Limb (tissue), 2 donors: ENCODE results near the gene PRKCB.

ENCODE experiments used
- DNase-seq, 2 donors: peaks; one replicate each; pipeline ENCODE4 v3.0.0-alpha.2; 2016; ENCODE audit errors: extremely low spot score in 2 of 2

The PRKCB gene

DNA sequence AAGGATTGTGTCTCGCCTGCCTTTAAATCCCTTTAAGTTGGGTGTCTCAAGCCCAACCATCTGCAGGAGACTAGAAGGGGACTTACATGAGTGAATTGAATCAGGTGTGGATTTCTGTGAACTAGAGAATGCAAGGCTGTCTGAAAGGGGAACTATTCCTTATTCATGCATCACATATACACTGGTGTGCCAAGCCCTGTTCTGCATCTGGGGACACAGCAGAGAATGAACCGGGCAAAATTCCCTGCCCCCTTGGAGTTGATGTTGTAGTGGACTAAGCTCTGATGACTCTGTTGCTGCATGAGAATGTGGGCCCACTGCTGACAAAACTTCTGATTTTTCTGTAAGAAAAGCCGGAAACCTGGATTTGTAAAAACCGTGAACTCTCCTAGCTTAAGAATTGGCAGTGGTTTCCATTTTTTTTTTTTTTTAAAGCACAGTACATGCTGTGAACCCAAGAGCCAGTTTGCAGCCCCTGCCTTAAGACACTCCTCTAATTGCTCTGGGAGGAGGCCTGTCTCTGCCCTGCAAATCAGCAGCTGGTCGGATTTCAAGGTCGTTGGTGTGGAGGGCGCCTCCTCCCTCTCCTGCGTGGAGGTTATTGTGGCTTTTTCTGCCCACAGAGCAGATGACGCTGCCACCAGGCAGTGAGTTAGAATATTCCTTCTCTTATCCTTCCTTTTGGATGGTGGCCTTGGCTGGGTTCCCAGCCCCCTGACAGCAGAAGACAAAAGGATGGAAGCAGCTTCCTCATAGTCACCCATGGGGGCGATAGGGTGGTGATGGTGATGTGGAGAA lies 131.0 kb downstream of the PRKCB start:
- peak in 1 of 2 donors; percentile 39 for DNase-seq

GRCh38 chr16:23967775-23968174 lies 132.0 kb downstream of the PRKCB start:
- DNase-seq, result no peak

DNA sequence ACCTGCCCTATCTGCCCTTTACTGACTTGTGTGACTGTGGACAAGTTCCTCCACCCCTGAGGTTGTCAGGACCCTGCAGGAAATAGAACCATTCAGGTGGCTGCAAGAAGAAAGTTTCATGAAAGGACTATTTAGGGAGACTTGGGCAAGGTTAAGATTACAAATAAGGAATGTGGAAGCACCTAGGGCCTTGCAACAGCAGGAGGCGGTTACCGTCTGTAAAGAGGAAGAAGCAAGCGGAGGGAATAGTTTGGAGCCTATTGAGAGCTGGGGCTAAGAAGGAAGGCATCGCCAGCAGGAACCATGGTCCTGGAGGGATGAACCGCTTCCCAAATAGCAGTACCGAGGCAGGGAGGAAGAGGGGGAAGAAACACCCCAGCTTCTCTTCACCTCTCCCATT lies 132.4 kb downstream of the PRKCB start:
- no peak for DNase-seq

- DNase-seq, result no peak
Measured at GRCh38 chr16:23969468-23970297, 133.9 kb downstream of the PRKCB start.

GRCh38 chr16:23974223-23974622 lies 138.4 kb downstream of the PRKCB start:
- DNase-seq, result no peak

DNA sequence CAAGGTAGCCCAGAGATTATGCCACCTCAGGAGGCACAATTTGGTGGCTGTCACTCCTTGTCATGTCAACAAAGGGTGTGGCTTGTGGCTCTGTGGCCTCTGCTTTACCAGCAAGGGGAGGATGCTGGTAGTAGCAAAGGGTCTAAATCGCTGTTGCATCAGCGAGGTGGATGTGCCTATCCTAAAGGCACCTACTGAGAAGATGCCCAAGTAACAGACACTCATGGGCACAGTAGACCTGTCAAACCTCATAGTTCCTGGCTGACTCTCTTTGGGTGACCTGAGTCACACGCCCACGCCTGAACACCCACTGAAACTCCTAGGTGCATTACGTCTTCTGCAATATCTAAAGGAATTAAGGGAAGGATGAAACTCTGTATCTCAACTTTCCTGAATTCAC lies 139.5 kb downstream of the PRKCB start:
- no peak for DNase-seq

GRCh38 chr16:23976091-23976490 lies 140.3 kb downstream of the PRKCB start:
- DNase-seq, result no peak

- no peak for DNase-seq
Measured at GRCh38 chr16:23976524-23976923, 140.7 kb downstream of the PRKCB start.

- DNase-seq, result no peak
Measured at GRCh38 chr16:23979441-23979840, 143.7 kb downstream of the PRKCB start.

DNA sequence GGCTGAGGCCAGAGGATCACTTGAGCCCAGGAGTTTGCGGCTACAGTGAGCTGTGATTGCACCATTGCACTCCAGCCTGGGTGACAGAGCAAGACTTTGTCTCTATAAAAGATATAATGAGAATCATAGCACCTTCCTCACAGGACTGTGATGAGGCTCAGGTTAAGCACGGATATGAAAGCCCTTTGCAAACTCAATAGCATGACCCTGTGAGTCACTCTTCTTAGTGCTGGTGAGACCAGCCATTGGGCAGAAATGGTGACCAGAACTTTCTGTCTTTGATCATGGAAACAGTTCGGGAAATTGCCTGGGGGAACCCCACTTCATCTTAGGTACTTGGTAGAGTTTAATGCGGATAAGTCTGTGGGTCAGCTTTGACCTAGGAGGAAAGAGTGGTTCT lies 144.2 kb downstream of the PRKCB start:
- no peak for DNase-seq

DNA sequence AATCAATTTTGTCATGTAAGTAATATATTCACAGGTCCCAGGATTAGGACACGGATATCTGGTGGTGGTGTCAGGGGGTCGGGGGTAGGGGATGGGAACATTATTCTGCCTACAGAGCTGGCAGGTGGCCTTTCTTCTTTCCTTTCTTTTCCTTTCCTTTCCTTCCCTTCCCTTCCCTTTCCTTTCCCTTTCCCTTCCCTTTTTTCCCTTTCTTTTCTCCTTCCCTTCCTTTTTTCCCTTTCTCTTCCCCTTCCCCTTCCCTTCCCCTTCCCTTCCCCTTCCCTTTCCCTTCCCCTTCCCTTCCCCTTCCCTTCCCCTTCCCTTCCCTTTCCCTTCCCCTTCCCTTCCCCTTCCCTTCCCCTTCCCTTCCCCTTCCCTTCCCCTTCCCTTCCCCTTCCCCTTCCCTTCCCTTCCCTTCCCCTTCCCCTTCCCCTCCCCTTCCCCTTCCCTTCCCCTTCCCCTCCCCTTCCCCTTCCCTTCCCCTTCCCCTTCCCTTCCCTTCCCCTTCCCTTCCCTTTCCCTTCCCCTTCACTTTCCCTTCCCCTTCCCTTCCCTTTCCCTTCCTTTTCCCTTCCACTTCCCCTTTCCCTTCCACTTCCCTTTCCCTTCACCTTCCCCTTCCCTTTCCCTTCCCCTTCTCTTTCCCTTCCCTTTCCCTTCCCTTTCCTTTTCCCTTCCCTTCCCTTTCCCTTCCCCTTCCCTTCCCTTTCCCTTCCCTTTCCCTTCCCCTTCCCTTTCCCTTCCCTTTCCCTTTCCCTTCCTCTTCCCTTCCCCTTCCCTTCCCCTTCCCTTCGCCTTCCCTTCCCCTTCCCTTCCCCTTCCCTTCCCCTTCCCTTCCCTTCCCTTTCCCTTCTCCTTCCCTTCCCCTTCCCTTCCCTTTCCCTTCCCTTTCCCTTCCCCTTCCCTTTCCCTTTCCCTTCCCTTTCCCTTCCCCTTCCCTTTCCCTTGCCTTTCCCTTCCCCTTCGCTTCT lies 145.9 kb downstream of the PRKCB start:
- DNase-seq, result no peak

- no peak for DNase-seq
Measured at GRCh38 chr16:23986455-23986854, 150.7 kb downstream of the PRKCB start.

- DNase-seq, result no peak
Measured at GRCh38 chr16:23987443-23987842, 151.7 kb downstream of the PRKCB start.

- no peak for DNase-seq
Measured at GRCh38 chr16:23990507-23990906, 154.7 kb downstream of the PRKCB start.

DNA sequence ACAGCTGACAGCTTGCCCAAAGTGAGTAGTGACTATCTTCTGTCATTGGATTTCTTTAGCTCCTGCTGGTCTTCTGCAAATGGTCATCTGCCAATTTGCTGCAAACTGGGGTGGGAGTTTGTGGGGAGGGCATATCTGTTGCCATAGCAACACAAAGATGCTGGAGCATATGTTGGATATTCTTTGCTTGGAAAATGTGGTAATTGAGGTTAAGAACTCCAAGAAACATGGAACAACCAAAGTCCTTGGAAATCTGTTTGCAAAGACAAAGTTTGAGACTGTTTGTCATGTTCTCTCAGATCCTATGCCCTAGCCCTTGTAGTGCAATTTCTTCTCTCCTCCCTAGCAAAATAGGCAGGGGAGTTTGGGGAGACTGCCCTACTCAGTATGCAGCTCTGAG lies 155.3 kb downstream of the PRKCB start:
- no peak for DNase-seq

GRCh38 chr16:23994615-23995014 lies 158.8 kb downstream of the PRKCB start:
- DNase-seq, result no peak

DNA sequence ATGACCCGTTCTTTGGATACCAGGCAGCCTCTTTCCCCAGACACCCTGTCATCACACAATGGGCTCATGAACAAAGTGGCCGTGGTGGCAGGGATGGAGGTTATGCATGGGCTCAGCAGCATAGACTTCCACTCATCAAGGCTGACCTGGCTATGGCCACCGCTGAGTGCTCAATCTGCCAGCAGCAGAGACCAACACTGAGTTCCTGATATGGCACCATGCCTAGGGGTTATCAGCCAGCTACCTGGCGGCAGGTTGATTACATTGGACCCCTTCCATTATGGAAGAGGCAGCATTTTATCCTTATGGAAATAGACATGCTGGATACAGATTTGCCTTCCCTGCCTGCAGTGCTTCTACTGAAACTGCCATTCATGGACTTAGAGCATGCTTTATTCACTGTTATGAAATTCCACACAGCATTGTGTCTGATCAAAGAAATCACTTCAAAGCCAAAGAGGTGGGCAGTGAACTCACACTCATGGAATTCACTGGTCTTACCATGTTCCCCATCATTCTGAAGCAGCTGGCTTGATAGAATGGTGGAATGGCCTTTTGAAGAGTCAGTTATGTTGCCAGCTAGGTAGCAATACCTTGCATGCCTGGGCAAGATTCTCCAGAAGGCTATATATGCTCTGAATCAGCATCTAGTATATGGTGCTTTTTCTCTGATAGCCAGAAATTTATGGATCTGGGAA lies 160.6 kb downstream of the PRKCB start:
- DNase-seq, result no peak

- DNase-seq, result no peak
Measured at GRCh38 chr16:23998771-23999170, 163.0 kb downstream of the PRKCB start.

GRCh38 chr16:23999663-24000062 lies 163.9 kb downstream of the PRKCB start:
- no peak for DNase-seq

DNA sequence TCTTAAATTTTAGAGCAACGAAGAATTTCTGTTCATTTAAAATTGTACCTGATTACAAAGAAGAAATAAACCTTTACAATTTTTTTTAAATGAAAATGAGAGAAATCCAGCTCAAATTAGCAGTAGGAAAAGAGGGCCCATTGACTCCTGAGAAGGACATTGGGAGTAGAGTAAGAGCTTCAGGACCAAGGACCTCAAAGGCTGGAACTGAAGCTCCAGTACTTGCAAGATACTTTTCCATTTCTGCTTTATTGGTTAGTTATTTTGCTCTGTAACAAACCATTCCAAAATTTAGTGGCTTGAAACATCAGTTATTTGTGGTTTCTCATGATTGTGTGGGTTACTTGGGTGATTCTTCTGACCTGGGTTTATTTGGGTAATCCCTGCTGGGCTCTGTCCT lies 165.9 kb downstream of the PRKCB start:
- DNase-seq, result no peak

DNA sequence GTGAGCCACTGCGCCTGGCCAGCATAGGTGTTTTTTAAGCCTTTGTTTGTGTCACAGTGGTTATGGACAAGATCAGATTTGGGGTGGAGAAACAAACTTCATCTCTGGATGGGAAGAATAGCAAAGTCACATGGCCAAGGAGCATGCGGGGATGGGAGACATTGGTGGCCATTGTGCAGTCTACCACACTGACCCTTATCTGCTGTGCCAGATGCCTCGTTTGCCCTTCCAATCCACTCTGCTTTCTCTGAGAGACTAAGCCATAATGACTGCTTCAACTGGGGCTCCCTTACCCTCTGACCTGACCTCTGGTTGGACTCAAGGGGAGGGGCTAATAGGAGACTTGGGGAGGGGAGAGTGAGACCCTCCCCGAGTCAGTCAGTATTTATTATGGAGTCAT lies 166.8 kb downstream of the PRKCB start:
- DNase-seq, result no peak
